NCI-H1436 treated with DMSO at 0.1 percent for 48 hours (cell line): ENCODE results near the gene PGAP6.
"Not testable (repeated sequence)": the region's sequence is repeated elsewhere in the genome, so short reads cannot be mapped to it uniquely, and the experiment has no call there.

ENCODE experiments used
- DNase-seq: peaks from one replicate; lab custom pipeline; 2025; lab: John Stamatoyannopoulos, UW

Gene PGAP6

GRCh38 chr16:351804-352520, 29.8 kb downstream of the PGAP6 start:
- DNase-seq, result no peak

GRCh38 chr16:350203-350602, 31.6 kb downstream of the PGAP6 start:
- DNase-seq, result no peak

- no peak for DNase-seq
These were observed 32.6 kb downstream of the PGAP6 start for GRCh38 chr16:349211-349610.

GRCh38 chr16:348495-348894, 33.3 kb downstream of the PGAP6 start:
- DNase-seq, result not testable (repeated sequence)

GRCh38 chr16:347203-347602, 34.6 kb downstream of the PGAP6 start:
- no peak for DNase-seq

GRCh38 chr16:346587-346986, 35.2 kb downstream of the PGAP6 start:
- DNase-seq, result no peak

GRCh38 chr16:345772-346171, 36.0 kb downstream of the PGAP6 start:
- DNase-seq, result no peak

- no peak for DNase-seq
These were observed 39.1 kb downstream of the PGAP6 start for GRCh38 chr16:342455-343213.

- not testable (repeated sequence) for DNase-seq
These were observed 39.8 kb downstream of the PGAP6 start for GRCh38 chr16:341974-342336.

GRCh38 chr16:341095-341973, 40.4 kb downstream of the PGAP6 start:
- DNase-seq, result not testable (repeated sequence)

- no peak for DNase-seq
These were observed 41.2 kb downstream of the PGAP6 start for GRCh38 chr16:340370-341091.

- no peak for DNase-seq
These were observed 42.1 kb downstream of the PGAP6 start for GRCh38 chr16:339680-340079.

GRCh38 chr16:337975-338575, 43.7 kb downstream of the PGAP6 start:
- no peak for DNase-seq

- no peak for DNase-seq
These were observed 44.3 kb downstream of the PGAP6 start for GRCh38 chr16:337437-337836.

GRCh38 chr16:336269-336668, 45.5 kb downstream of the PGAP6 start:
- no peak for DNase-seq

GRCh38 chr16:334861-335632, 46.7 kb downstream of the PGAP6 start:
- not testable (repeated sequence) for DNase-seq

- DNase-seq, result not testable (repeated sequence)
These were observed 47.5 kb downstream of the PGAP6 start for GRCh38 chr16:334164-334832.

GRCh38 chr16:333406-334094, 48.2 kb downstream of the PGAP6 start:
- no peak for DNase-seq

- DNase-seq, result not testable (repeated sequence)
These were observed 50.5 kb downstream of the PGAP6 start for GRCh38 chr16:331181-331814.
